K562 (cell line): ENCODE results near the gene IGF2BP3.

Source experiments
- CHD4 ChIP-seq: fragments of 200-600 bp; sonication (generic); IDR thresholded peaks from 3 replicates; pipeline ENCODE4 v1.6.1; 2012; ENCODE audit warnings: low read depth, mild to moderate bottlenecking, mixed read lengths, low read length, inconsistent platforms; ENCODE audit not compliant: insufficient read depth, insufficient replicate concordance, poor library complexity, severe bottlenecking
- CTCF ChIP-seq, 3 experiments: IDR thresholded peaks in 2 of 3; conservative IDR thresholded peaks in 1 of 3; 2 replicates each; pipeline ENCODE4 v1.5.1; 2011 to 2012; ENCODE audit warnings: low read length in 3 of 3, mild to moderate bottlenecking in 3 of 3, control low read depth in 2 of 3, improper control_type of control experiment in 1 of 3, inconsistent platforms in 1 of 3, low read depth in 1 of 3, mixed read lengths in 1 of 3, moderate library complexity in 1 of 3; ENCODE audit not compliant: insufficient read depth in 2 of 3
- GATAD2A ChIP-seq: fragments of 450-650 bp; IDR thresholded peaks from 2 replicates; pipeline ENCODE4 v1.6.1; 2017
- USF1 ChIP-seq: sonication (generic); formaldehyde crosslinking; IDR thresholded peaks from 2 replicates; pipeline ENCODE4 v1.9.0; 2022; ENCODE audit warnings: mild to moderate bottlenecking, missing genetic modification reagents
- ZNF253 ChIP-seq: fragments of 250-450 bp; sonication (Bioruptor Pico); conservative IDR thresholded peaks from 2 replicates; pipeline ENCODE4 v1.6.1; 2021; ENCODE audit warnings: mild to moderate bottlenecking

- TF ChIP-seq CTCF (IDR thresholded peaks at IDR 0.05 in 2 of 3, conservative IDR thresholded peaks at IDR 0.05 in 1 of 3; ENCODE audit: insufficient read depth in 2 of 3, low read depth in 1 of 3, low read length in 3 of 3), result no peak
- no peak for TF ChIP-seq ZNF253 (CRISPR knock-in tag)
- no peak for TF ChIP-seq GATAD2A
- TF ChIP-seq USF1 (CRISPR knock-in tag), result no peak
- no peak for TF ChIP-seq CHD4
These were observed 100.4 kb downstream of the IGF2BP3 start for GRCh38 chr7:23369695-23370404.
